SHP77 (cell line): ENCODE data around the gene MAP3K8.

Source experiments
- DNase-seq, 2 experiments: peaks; one replicate each; lab custom pipeline; 2025; lab: John Stamatoyannopoulos, UW

MAP3K8 gene

DNA sequence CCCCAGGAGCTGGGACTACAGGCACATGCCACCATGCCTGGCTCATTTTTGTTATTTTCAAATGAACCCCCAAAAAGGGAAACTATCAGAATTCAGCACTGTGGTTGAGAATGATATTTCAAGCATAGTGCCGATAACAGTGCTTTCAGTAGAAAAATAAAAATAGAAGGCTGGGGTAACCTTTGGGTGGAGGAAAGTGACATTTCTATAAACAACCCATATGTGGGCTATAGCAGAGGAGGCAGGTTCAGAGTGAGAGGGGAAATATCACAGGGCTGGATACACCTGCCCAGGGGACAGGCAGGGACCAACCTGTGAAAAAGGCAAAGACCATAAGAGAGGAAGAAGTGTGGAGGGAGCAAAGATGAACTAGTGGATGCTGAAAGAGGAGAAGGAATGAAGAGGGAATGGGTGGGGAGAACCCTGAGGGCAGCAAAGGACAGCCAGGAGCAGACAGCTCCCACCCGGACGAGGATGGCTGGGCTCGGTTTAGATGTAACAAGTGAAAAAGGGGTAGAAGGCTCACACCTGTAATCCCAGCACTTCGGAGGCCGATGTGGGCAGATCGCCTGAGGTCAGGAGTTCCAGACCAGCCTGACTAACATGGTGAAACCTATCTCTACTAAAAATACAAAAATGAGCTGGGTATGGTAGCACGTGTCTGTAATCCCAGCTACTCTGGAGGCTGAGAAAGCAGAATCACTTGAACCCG is 56.5 kb downstream of the MAP3K8 start:
- DNase-seq: no peak

DNA sequence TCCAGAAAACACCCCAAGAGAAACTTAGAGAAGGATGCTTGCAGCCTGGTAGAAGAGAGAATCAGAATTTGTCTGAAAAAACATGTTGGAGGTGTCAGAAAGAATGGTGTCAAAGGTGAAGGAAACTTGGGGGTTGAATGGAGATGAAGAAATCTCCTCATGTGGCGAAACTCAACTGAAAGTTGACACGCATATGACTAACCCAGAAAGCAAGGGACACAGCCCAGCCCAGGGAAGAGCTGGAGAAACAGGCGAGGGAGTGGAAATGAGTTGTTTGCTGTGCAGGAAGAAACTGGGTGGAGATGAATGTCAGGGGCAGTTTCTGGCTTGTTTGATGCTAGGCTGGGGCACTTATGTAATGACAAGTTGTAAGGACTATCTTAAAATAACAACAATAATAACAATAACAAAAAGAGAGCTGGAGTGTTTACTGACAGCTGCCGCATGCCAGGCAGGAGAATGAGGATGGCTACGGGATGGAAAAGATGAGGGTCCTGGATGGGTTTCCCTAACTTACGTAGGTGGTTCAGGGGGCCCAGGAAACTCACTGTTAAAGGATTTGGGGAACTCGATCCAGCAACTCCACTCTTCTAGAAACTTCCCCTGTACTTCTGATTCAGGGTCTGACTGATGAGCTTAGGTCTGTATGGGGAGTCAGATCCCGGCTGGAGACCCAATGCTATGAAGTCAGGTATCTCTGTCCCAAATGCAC is 57.4 kb downstream of the MAP3K8 start:
- no peak for DNase-seq

DNA sequence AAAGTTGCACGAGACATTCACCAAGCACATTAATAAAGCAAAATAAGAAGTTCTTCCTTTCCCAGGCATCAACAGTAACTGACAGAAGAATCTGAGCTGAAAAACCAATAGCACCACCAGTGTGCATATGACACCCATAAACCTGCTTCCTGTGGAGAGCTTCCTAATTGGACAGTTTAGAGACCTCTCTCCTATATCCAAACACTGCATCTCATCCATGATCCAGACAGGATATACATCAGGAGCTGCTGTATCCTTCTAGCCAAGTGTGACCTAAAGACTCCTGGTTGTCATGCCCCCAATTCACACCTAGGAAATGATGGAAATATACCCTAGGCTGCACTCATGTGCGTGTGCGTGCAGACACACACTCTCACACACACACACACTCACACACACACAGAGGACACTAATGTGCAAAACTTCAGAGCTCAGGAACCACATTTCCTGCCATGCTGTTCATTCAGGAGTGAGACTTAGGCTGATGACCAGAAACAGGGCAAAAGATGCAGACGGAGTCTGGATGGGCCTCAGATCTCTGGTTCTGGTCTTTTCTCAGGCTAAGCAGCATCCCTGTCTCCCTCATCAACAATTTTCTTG is 58.0 kb downstream of the MAP3K8 start:
- DNase-seq: no peak

DNA sequence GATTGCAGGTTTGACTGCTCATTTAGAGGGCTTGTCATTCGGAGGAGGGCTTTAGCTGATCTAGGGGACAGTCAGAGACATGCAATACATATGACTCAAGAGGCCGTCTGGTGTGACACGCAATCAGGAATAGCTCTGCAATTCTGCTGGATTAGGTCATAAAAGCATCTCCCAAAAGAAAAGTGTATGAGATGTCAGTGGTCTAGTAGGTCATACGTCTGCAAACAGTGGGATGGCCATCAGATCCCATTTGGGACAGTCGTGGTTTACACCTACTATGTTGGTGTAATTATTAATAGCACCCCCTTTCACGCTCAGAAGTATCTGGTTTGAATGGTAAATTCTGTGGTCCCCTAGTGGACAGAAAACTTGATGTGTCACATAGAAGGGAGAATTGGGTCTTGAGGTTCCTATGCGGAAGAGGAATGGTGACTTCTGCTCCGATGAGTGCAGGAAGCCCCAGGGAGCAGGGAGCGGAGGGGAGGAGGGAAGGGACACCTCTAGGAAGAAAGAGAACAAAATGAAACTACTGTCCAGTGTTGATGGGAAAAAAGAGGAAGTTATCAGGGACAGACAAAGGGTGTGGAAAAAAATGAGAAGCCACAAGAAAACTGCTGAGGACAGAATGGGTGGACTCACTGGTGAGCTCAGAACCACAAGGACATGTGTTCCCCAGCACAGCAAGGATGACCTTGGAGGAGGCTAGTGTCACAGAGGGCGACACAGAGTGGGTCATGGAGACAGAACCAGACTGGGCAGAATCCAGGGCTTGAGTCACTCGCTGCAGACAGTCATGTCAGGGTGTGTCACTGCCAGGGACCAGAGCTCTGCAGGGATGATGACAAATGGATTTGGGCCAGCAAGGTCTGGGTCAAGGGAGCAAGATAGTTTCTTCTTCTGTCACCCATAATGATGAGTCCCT is 59.9 kb downstream of the MAP3K8 start:
- no peak for DNase-seq

DNA sequence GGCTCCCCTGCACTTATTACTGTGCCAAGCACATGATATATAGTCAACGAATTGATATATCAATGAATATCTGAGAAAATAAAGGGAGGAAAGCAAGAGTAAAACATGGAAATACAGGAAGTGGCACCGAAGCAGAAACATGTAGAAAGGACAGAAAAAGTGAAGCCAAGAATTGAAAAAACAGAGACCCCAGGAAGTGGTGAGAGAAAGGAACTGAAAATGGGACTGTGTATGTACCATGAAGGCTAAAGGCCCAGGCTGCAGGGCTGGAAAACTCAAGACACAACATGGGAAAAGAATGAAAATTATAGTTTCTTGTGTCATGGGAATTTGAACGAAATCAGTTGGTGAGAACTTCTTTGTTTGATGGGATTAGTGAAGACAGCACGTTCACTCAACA is 60.6 kb downstream of the MAP3K8 start:
- no peak for DNase-seq

DNA sequence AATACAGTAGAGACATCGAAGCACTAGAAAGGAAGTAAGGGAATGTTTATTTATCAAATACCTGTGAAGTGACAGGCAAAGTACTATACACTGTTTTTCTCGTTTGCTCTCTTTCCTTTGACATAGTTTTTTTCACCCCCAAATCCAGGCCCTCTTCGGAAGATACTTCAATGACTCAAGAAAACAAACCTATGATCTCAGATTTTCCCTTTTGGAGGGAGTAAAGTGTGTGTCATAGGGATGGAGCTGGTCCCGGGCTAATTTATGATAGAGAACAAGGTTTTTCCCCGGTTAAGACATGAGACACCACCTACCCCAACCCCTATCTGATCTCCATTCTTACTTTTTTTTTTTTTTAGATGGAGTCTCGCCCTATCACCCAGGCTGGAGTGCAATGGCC is 61.7 kb downstream of the MAP3K8 start:
- DNase-seq: no peak

DNA sequence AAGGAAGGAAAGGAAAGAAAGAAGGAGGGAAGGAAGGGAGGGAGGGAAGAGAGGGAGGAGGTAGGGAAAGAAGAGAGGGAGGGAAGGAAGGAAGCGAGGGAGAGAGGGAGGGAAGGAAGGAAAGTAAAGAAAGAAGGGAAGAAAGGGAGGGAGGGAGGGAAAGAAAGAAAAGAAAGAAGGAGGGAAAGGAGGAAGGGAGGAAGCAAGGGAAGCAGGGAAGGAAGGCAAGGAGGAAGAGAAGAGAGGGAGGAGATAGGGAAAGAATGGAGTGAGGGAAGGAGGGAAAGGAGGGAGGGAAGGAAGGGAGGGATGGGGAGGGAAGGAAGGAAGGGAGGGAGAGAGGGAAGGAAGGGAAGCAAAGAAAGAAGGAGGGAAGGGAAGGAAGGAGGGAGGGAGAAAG is 65.8 kb downstream of the MAP3K8 start:
- DNase-seq: no peak

DNA sequence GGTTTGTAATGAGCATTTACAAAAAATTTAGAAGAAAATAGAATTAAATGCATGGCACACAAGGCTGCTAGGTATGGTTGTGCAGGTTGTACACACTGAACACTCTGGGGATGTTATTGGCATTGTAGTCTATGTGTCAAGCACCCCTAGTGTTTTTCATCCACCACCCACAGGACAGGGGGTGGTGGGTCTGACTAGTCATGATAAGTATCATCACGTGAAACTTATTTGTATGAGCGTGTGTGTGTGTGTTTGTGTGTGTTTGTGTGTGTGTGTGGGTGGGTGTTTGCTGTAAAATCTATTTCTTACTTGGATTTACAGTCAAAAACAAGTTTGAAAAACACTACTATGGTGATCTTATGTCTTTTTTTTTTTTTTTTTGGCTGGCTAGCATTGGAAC is 66.5 kb downstream of the MAP3K8 start:
- DNase-seq: no peak

DNA sequence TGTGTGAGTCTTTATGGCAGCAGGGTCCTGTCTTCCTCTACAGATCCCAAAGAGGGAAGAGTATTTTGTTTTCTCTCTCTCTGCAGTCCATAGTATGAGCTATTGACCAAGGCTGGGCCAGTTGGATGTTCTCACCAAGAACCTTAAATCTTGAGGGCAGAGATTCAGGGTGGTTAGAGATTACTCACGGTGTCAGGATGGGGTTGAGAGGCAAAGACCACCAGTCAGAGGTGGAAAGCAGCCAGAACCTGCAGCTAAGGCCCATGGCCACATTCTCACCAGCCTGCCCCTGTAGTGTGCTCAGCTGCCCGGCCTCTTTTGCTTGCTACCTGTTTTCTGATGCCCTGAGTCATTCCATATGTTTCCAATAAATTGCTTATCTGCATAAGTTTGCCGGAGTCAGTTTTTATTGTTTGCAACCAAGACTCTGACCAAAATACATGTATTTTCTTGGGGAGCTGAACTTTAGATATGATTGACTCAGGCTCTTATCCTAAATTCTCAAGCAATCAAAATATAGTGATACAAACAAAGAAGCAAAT is 67.0 kb downstream of the MAP3K8 start:
- no peak for DNase-seq

DNA sequence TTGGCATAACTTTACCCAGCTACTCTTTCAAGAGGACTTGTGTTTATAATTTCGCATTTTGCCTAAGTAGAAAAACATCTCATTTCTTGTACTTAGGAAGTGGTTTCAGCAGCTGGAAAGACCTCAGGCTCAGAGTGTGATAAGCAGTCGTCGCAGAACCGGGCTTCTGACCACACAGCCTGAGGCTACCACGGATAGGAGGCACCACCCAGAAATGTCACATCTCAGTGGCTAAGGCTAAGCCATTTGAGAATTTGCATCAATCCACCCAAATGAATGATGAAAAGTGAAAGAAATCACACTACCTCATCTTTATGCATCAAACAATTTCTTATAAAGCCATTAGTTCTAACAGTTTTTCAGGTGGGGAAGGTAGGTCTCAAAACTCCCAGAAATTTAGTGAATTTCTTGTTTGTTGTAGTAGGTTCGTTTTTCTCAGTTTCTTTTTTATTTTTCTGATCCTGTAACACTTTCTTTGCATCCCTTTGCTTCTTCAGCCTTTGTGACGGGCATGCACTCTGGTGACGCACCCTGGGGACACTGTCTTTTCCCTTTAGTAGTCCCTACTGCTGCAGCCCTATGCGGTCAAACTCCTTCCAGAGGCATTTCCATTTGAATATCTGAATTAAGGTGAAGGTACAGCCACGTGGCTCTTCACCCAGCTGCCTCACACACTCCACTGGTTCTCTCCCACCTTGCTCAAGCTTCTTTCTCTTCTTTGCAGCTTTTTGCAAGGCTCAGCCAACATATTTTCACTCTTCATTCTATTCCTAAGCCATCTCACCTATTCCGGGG is 68.5 kb downstream of the MAP3K8 start:
- no peak for DNase-seq

DNA sequence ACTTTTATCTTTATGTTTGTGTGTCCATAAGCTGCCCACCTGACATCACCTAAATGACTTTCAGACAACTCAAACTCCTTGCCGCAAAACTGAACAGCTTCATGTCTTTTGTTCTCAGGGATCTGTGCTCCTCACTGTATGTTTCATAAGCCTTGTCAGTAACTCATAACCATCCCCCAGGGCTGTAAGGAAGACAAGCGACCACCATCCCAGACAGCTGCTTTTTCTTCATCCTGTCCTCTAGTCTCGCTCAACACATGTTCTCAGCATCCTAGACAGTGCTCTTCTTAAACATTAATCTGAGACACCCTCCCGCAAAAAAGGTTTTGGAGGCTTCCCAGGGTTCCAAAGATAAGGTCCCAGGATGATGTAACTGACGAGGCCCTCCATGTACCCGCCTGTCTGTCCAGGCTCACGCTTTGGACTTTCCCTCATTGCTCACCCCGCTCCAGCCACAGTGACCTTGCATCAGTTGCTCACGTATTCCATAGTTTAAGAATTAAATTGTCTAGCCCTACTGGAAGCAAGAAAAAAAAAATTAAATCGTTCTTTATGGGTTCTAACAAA is 69.8 kb downstream of the MAP3K8 start:
- no peak for DNase-seq

DNA sequence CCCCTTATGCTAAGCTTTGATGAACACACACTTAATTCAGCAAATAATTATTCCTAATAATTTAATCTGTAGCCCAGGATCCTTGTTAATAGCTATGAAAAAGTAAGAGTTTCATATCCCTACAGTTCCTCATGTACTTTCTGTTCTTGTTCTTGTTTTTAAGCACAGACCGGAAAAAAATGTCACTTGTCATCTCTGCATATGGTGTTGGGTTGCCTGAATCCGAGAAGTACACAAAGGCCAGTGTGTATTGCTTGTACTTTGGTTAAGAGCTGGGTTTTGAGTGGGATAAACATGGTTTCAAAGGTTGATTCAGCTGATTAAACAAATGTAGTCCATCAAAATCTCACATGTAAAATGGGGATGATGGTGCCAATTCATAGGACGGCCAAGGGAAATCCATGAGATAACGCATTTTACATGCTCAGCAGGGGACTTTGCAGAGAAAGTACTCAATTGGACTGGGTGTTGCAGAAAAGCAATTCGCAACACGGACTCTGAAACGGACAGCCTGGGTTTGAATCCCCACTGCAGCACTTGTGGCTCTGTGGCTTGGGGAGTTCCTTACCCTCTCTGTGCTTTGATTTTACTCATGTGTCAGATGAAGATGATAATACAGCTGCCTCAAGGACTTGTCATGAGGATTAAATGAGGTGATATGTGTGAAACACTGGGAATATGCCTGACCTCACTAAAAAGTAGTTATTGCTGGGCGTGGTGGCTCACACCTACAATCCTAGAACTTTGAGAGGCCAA is 71.7 kb downstream of the MAP3K8 start:
- peak; percentile 2 to 4 for DNase-seq

DNA sequence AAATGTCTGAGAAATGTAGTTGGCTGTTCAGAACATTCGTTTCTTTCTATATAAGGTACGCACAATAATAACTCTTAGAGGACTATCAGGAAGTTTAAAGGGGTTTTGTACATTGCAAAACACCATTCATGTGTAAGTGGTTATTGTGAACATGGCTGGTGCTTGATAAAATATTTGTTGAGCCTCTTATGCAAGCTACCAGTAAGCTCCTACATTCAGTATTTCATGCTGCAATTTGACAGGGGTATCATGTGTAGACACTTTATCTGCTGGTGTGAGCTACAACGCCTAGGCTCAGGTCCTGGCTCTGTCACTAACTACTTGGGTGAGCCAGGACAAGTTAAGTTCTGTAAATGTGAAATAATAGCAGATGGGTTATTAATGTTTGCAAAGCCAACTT is 75.5 kb downstream of the MAP3K8 start:
- DNase-seq: no peak

DNA sequence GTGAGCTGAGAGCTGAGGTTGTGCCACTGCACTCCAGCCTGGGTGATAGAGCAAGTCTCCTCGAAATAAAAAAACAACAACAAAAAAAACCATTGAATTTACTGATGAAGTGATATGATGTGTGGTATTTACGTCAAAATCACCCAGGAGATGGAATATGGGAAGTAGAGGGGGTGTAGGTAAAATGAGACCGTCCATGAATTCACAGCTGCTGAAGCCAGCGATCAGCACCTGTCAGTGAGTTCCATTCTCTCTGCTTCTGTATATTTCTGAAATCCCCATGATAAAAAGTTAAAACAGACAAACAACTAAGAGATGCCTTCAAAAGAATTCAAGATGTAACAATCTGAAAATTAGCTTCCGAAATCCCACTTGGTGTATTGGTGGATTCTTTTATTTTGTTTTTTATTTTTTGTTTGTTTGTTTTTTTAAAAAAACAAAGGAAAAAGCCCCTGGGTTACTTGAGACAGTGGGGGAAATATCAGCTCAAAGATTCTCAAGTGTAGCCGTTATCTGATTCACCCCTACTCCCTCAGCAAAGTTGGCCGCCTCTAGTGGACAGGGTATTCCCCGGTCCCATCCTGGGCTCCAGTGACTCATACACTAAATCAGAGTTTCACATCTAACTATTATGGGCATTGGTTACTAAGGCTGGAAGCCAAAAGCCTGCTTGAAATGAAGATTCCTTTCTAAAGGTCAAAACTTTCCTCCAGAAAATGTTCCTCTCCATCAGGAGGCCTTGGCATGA is 76.4 kb downstream of the MAP3K8 start:
- DNase-seq: no peak

DNA sequence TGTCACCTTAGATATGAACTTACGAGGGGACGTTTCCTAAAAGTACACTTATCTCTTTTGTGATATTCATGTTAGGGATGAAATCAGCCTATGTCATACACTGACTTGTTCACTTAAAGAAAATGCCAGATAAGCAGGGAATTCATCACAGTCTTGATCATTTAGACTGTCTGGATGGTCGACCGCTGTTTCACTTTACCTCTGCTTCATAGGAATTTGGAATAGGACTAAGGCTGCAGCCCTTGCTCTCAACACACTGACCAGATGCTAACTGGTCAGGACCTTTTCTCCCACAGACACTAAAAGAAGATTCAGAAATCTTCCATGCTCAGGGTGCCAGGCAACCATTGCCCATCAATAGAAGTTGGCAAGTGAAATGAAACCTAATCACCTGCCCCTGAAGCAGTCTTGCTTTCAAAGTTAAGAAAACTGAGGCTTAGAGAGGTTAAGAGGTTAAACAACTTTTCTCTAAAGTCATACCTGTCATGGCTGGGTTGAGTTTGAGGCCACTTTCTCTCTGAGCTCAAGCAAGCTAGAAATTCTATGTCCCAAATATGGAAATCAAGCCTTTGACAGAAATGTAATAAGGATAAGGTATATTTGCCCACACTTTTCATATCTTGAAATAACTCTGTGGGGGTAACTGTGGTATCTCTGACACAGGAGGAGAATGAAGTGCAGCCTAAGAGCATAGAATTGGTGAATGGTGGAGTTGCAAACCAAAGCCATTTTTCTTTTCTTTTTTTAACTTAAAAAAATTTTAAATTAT is 77.1 kb downstream of the MAP3K8 start:
- no peak for DNase-seq
